Cerebellar cortex (tissue), 1 donor: ENCODE measurements around the gene PTX3.

Experiments
- DNase-seq: peaks from one replicate; pipeline ENCODE4 v3.0.0-alpha.2; 2015; ENCODE audit warnings: low spot score

The PTX3 gene

DNA sequence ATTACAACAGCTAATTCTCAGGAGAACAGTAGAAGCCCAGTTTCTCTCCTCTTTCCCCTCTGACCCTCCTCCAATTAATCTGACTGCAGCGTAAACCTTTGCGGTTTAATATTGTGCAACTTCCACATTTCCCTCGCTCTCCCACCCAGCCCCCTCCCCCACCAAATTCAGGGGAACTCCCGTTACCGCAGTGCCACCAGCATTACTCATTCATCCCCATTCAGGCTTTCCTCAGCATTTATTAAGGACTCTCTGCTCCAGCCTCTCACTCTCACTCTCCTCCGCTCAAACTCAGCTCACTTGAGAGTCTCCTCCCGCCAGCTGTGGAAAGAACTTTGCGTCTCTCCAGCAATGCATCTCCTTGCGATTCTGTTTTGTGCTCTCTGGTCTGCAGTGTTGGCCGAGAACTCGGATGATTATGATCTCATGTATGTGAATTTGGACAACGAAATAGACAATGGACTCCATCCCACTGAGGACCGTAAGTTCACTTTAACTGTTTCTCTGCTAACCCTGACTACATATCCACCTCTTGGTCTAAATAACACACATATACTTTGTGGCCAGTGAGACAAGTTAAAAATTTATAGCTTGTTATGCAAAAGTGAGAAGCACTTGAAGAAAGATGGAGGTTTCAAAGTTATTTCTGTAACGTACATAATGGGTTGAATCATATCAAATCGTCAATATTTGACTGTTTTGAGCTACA, at the start of gene PTX3:
Gene PTX3 (plus strand): TSS at position 268 of the 709 bp plus-strand sequence. CDS start 84 bp downstream, at position 352.
- peak; percentile 52 for DNase-seq

DNA sequence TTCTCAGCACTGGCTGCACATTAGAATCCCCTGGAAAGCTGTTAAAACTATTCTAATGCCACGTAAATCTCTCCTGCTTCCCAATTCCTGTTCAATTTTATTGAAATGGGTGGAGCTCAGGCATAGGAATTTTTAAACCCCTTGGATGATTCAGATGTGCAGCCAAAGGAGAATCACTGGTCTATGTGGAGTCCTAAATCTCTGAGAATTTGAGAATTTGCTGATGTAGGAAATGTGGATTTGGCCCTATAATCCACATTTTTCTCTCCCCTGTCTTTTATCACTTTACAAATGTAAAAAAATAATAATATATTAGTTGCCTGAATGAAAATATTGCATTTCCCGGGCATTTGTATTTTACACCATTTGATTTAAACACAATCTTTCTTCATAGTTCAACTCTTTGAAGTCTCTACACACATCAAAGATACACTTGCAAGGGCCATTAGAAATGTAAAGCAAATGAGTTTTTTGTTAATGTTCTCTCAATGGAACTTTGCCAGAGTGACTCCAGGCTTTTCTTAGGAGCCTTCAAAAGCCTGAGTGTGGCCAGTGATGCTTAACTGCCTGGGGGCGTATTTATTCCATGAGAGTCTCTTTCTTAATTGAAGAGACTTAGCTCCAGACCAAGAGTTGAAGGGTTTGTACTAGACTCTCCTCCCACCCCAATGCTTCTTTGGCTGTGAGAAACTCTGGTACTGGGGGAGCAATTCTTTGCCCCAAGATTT, 48.8 kb upstream of the PTX3 start:
- DNase-seq: no peak

DNA sequence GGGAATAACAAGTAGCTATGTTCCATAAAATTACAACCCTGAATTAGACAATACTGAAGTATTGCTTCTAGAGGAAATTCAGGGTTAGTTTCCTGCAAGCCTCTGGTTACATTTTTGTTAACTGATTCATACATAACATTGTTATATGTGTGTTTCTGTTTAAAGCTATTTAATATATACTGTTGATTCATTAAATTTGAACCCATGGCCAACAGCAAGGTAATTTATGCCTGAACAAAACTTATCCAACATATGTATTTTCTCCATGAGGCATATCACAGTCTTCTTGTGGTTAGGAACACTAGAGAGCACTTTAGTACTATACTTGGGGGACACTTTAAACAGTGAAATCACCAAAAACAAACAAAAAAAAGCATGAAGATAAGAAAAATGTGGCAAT, 47.7 kb upstream of the PTX3 start:
- no peak for DNase-seq

DNA sequence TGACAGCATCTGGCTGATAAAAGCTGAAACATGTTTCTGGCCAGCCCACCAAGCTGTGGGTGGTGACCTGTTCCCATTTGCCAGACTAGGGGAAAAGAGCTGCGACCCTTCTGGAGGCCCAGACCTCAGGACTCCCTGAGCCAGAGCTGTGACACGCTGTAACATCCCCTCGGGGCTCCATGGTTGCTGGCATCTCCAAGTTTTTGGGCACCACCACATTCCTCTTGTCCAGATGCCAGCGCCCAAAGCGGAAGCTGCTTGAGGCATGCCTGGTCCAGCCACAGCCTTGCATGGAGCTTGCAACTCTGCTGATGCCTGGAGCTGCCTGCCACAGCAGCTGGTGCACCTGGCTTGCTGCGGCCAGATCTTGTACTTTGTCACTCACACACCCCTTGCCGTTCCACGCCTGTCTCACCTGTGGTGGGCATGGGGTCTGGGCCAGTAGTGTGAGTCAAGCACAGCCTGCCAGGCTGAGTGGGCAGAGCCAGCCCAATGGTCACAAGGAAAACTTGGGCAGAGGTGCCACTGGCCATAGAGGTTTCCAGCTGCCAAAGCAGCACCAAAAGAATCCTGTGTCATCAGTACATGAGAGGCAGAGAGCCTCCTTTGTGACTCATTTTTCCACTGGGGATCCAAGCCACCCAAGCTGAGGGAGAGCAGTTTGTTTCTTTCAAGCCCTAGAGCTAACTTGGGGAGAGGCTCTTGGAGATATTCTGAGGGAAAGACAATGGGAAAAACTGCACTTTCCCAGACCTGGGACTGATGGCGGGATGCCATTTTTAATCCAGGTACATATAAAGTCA, 45.7 kb upstream of the PTX3 start:
- DNase-seq: no peak

DNA sequence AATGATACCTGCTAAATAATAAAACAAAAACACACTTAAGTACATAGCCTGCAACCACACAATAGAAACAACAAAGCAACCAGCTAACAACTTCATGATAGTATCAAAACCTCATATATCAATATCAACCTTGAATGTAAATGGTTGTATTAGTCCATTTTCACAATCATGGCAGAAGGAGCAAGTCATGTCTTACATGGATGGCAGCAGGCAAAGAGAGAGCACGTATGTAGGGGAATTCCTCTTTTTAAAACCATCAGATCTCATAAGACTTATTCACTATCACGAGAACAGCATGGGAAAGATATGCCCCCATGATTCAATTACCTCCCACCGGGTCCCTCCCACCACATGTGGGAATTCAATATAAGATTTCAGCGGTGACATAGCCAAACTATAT, 44.5 kb upstream of the PTX3 start:
- no peak for DNase-seq

DNA sequence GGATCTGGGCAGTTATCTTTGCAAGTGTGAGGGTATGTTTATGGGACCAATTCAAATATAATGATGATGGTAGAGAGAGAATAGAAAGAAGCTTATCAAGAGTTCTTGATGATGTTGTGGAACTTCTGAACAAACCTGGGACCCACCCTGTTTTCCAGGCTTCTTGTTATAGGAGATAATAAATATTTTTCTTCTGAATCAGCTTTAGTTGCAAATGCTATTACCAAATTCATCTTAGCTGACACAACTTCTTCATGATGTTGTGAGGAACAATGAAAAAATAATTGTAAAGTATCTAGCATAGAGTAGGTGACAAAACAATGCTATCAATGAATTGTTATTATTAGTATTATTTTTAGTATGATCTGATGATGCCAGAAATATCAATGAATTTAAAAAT, 43.5 kb upstream of the PTX3 start:
- DNase-seq: no peak

DNA sequence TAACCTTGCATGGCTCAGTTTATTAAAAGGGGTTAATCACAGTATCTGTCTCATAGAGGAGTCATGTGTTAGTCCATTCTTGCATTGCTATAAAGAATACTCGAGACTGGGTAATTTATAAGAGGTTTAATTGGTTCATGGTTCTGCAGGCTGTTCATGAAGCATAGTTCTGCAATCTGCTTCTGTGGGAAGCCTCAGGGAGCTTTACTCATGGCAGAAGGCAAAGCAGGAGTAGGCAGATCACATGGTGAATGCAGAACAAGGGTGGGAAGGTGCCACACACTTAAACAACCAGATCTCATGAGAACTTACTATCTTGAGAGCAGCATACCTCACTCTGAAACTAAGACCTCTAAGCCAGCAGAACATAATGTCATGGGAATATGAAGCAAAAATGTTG, 42.2 kb upstream of the PTX3 start:
- DNase-seq: no peak

DNA sequence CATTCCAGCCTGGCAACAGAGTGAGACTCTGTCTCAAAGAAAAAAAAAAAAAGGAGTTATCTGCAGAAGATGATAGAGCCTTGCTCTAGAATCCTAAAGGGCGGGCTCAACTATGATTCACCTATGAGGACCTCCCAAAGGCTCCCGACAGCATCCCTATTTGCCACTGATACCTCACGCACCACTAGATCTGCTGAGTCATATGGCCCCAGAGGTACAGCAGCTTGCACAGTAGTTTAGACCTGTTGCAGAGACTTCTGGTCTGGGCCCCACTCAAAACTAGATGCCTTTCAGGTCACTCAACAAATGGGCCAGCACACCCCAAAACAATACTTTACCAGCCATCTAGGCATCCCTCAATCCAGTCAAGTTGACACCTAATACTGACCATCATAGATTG, 38.1 kb upstream of the PTX3 start:
- no peak for DNase-seq

DNA sequence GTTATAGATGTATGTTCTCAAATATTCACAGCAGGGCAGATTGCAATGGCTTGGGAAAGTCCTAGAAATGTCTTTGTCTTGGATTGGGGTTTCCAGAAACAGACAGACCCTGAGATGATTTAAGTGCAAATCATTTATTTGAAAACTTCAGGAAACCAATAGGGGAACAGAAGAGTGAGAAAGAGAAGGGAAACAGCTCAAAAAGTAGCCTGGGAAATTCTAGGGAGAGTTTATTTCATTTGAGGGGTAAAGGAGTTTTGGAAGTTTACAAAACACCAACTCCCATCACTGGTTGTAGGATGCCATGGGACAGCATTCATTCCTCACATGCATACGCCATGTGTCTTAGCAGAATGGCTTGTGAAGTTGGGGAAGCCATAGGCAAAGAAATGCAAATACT, 32.3 kb upstream of the PTX3 start:
- no peak for DNase-seq

DNA sequence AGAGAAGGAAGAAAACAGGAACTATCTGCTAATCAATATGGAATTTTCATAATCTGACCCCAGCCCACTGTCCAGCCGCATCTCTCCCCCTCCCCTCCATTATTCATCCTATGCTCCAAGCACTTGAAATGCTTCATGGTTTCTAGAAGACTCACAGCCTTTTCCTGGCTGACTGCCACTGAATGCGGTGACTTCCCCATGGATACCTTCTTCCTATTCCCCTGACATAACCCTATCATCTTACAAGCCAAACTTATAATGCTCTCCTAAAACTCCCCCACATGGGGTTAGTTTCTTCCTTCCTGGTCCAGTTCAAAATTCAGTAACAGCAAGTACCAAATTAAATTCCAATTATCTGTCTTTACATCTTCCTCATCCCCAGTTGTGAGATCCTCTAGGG, 31.2 kb upstream of the PTX3 start:
- no peak for DNase-seq

DNA sequence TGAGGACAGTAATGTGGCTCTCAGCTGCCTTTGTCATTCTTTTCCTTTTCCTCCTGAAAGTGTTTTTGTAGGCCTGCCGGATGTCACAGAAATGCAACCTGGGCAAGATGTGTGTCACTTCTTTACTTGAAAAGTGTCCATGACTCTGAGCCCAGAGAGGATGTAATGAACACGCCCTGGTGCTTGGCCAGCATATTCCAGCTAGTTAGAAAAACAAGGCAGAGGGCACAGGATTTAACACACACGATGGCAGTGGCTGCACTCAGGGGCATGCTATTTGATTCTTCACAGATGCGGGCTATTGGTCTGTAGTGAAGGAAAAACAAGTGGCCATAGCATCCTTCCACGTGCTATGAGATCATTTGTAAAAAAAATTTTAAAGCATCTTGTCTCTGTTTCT, 30.3 kb upstream of the PTX3 start:
- DNase-seq: no peak

DNA sequence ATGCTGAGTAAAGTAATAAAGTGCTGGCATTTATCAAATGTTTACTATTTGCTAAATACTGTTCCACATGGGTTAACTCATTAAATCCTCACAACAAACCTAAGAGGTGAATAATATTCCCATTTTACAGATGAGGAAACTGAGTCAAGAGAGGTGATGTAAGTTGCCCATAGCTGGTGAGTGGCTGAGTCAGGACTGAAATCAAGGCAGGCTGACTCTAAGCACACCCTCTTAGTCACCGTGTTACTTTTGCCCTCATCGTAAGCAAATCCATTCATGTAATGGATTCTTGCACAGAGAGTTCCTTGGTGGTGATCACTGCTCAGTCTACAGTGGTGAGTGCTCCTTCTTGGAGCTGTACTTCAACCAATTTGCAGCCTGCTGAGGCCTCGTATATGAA, 28.9 kb upstream of the PTX3 start:
- DNase-seq: no peak

DNA sequence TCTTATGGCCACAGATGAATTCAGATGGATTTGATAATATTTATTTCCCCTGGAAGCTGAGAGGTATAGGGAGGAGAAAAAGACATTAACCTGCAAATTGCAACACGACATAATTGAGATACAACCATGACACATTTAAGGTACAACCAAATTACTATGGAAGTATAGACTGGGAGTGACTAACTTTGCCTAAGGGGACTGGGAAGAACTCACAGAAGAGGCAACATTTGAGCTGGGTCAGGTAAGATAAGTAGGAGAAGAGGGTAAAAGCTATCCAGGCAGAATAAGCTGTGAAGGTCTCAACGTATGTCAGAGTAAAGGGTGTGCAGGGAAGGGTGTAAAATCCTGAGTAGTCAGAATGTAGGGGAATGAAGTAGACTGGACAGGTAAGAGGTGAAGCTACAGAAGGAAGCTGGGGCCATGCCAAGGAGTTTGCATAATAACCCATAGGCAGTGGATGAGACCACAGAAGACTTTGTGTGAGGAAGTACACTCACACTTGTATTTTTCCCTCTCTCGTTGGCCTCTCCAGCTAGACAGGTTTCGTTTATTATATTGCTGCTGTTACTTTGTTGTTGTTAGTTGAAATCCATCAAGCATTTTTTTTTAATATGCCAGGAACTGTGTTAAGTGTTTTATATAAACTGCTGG, 28.0 kb upstream of the PTX3 start:
- DNase-seq: no peak

DNA sequence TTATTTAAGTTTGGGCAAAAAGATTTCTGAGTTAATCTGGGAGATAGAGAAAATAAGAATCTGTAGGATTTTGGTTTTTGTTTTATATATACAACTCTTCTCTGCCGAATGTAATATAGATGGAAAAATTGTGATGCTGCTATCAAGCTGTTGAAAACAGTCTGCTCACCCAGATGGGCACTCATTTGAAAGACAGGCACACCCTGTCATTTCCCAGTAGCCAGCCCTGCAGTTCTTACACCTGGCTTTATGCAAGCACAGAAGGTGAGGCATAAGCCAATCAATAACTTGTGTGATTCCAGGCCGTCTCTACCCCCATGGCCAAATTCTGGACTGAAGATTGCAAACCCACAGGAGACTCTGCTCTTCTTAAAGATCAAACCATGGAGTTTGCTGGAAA, 27.1 kb upstream of the PTX3 start:
- DNase-seq: peak; percentile 46

DNA sequence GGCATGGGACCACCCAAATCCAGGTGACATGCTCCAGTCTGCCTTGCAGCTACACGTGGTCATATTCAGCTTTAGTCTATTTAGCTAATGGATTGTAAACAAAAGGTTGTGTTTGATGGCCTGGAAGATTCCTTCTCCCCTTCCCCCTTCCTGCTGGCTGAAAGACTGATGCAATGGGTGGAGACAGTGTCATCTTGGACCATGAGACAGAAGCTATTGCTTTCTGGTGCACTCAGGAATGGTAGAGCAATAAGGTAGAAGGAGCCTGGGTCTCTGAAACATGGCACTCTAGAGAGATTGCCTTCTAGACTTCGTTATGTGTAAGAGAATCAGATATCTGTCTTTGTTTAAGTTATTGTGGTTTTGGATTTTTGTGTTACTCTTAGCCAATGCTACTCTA, 25.7 kb upstream of the PTX3 start:
- no peak for DNase-seq

DNA sequence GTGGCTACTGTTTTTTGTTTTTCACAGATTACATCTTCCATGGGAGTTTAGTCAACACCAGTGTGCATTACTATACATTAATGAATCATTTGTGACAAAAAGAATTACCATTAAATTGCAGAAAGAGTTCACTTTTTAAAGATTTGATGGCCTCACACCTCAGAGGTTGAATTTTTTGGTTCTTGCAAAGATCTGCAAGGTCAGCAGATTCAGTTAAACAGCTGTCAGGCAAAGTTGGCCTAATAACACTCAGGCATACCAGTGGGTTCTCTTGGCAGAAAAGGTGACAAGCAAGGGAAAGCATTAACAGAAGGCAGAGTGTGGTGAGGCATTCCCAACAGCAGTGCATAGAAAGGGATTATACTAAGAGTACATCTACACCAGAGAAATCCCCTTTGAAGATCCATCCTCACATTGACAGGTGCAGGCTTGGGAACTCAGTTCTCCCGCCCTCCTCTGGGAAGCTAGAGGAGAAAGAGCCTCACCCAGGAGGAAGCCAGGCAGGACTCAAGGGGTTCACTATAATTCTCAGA, 24.3 kb upstream of the PTX3 start:
- DNase-seq: no peak

DNA sequence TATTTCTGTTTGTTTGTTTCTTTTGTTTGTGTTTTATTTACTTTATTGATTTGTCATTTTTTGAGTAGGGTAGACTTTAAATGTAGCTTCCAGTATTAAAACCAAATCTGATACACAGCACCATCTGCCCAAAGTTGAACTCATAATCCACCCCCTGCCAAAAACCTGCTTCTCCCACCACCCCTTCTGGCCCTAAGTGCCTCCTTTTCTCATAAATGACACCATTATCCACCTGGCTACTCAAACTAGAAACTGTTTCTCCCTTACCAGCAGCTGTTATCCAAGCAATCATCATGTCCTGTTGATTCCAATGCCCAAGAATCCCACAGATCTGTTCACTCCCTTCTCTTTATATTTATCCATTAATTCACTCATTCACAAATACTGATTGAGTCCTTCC, 21.8 kb upstream of the PTX3 start:
- no peak for DNase-seq

DNA sequence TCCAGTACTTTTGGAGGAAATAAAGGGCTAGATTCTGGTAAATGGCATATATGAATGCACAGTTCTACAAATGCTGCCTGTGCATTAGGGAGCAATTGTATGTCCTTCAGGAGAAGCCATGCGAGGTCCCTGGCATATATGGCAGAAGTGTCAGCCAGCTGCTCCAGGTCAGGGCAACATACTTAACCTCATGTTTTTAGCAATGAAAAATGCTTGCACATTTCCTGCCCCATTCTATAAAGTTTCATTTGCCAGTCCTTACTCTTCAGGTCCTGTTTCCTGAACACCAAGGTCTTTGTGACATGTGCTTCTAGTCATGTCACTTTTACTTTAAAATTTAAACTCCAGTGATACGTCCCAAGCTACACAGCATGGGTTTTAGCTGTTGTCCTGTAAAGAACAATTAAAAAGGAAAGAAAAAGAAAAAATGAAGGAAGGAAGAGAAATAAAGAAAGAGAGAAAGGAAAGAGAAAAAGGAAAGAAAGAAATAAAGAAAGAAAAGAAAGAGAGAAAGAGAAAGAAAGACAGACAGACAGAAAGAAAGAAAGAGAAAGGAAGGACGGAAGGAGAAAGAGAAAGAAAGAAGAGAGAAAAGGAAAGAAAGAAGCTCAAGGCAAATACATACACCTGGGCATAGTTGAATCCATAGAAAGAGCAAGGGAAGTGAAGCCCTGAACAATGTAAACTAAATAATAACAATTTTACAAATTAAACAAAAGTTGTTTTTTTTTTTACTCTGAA, 20.1 kb upstream of the PTX3 start:
- no peak for DNase-seq

DNA sequence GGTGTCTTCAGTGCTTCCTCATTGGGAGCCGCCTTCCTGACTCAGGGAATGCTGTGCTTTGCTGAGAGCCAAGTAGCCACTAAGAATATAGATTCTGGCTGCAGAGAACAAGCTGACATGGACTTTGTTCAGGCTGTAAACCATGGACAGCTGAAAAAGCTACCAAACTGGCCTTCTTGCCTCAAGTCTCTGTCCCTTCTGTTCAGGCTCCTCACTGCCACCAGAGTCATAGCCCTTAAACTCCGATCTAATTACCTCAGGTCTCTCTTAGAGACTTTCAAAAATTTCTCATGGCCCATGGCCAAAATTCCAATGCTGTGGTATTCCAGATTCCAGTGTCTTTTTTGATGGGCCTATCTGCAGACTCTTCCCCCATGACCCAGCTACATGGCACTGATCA, 19.4 kb upstream of the PTX3 start:
- no peak for DNase-seq

DNA sequence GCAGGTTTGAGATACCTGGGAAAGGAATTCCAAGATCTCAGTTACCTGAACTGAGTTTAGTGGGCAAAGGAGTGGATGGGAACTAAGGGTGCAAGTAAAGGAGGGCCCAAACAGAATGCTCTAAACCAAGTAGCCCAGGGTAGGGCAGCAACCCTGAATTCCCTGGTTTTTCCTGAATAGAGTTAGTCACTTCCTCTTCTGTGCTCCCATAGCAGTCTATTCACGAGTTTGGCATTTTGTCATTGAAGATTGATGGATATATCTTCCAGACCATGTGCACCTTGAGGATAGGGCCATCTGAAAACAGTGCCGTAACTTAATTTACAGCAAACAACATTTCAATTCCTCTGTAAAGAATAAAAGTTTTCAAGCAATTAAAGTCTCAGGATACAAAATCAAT, 18.5 kb upstream of the PTX3 start:
- DNase-seq: no peak

DNA sequence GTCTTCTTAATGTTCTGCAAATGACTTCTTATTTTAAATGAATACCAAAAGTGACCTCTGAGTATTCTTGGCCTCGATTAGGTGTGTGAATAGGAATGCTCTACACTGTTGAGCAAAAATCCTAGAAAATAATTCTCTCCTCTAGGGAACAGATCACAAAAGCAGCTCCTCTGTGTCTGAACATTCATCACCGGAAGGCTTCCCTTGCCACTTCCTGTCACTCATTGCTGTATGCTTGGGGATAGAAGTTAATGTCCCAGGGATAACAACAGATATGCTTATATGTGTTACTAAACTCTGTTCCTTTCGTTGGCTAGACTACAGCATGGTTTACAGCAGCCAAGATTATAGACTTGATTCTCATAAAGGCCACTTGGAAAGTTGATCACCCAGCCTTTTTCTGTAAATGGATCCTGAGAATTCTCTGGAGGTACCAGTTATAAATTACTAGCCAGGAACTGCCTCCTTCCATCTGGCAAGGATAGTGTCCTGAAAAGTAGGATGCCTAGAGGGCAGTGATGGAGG, 16.0 kb upstream of the PTX3 start:
- no peak for DNase-seq
